Fibroblast of villous mesenchyme (primary cell): ENCODE data around the gene CARD14. TPM values are rescaled to one million over a fixed set of nuclear protein-coding genes. Genes with fewer than 3 reads are reported as not detected.

ENCODE experiments used
- DNase-seq: peaks from one replicate; pipeline ENCODE4 v3.0.0-alpha.2; 2010; ENCODE audit warnings: low read depth
- H3K4me3 ChIP-seq: 2 replicates; pipeline ENCODE4 v1.5.1; 2011; ENCODE audit warnings: low read depth, mild to moderate bottlenecking, low read length
- CTCF ChIP-seq: IDR thresholded peaks from 2 replicates; pipeline ENCODE4 v1.5.1; 2012; ENCODE audit warnings: low read depth, mild to moderate bottlenecking, low read length; ENCODE audit not compliant: insufficient read depth
- total RNA-seq: library from RNA; depleted of rRNA; stranded (reverse); fragments of >200 nt; gene quantifications from 2 replicates; pipeline ENCODE4 v1.2.3, GENCODE V29; 2012

Gene CARD14
- total RNA-seq, 1 donor, result under 0.01 TPM

- DNase-seq, result no peak
- no peak for TF ChIP-seq CTCF
- H3K4me3 ChIP-seq, result no peak overlapping the region
Observed at GRCh38 chr17:80141463-80142165, 28.2 kb upstream of the CARD14 start.

GRCh38 chr17:80142929-80143328, 26.9 kb upstream of the CARD14 start:
- no peak for DNase-seq
- TF ChIP-seq CTCF, result no peak
- no peak overlapping the region for H3K4me3 ChIP-seq

GRCh38 chr17:80145076-80146075, 24.5 kb upstream of the CARD14 start:
- DNase-seq, result no peak
- TF ChIP-seq CTCF, result no peak
- peak overlapping the region; percentile 89 for H3K4me3 ChIP-seq

- DNase-seq, result peak; percentile 43
- H3K4me3 ChIP-seq, result peak overlapping the region; percentile 89
- TF ChIP-seq CTCF, result no peak
Observed at GRCh38 chr17:80146121-80147034, 23.5 kb upstream of the CARD14 start.

GRCh38 chr17:80147035-80147822, 22.6 kb upstream of the CARD14 start, which contains the start of gene EIF4A3:
TSS of gene EIF4A3 (minus strand) at chr17:80147128. CDS start at chr17:80146961, 167 bp downstream.
- TF ChIP-seq CTCF, result no peak
- peak within 1 kb of the TSS; percentile 89 for H3K4me3 ChIP-seq

More at GRCh38 chr17:80147035-80147822, 22.6 kb upstream of the CARD14 start, which contains the start of gene EIF4A3:
- peak; percentile 100 for DNase-seq
